Measurements from ENCODE around the gene BAG2. TPM values are rescaled to one million over a fixed set of nuclear protein-coding genes. Genes with fewer than 3 reads are reported as not detected.

The BAG2 gene
- total and polyA plus RNA-seq, 5 donors = 10.1 to 17.8 (median 15.3) TPM

DNA sequence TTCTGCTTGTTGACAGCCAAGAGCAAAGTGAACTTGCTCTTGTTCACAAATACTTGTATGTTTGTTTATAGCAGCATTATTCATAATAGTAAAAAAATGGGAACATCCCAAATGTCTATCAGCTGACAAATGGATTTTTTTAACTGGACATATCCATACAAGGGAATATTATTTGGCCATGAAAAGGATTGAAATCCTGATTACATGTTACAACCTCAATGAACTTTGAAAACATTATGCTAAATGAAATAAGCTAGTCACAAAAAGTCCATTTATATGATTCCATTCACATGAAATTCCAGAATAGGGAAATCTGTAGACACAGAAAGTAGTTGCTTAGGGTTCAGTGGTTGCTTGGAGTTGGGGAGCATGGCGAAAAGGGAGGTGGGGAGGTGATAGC is 28.4 kb upstream of the BAG2 start:
- WGBS = 97% methylated on average over 1 of the region's 1 CpG
- DNase-seq (no peak), ATAC-seq (no peak)
- Histone ChIP-seq H3K27me3 (ENCODE audit: control insufficient read depth, insufficient read depth) (no peaks in the 10 kb centered on the region), H3K4me3 (ENCODE audit: low read length) (no peak overlapping the region), H3K4me1 (ENCODE audit: control insufficient read depth, insufficient read depth, low read length) (no peaks in the 10 kb centered on the region), H3K9me3 (ENCODE audit: control insufficient read depth, low read length) (no peaks in the 10 kb centered on the region), H3K27ac (ENCODE audit: low read length) (no peak overlapping the region)
- intact Hi-C loops (cut with DNase I) = no loop called here

DNA sequence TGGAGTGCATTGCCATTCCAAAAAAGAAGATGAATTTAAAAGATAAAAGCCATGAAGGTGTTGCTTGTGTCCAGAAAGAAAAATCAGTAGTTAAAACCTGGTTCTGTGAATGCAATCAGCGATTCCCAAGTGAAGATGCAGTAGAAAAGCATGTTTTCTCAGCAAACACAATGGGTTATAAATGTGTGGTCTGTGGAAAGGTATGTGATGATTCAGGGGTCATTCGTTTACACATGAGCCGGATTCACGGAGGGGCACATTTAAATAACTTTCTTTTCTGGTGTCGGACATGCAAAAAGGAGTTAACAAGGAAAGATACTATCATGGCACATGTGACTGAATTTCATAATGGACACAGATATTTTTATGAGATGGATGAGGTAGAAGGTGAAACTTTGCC is 24.7 kb upstream of the BAG2 start:
- no peaks in the 10 kb centered on the region for H3K4me1 ChIP-seq (ENCODE audit: control insufficient read depth, insufficient read depth, low read length)
- intact Hi-C loops (cut with DNase I) = no loop called here
- H3K27me3 ChIP-seq (ENCODE audit: control insufficient read depth, insufficient read depth) = no peaks in the 10 kb centered on the region
- no peaks in the 10 kb centered on the region for H3K9me3 ChIP-seq (ENCODE audit: control insufficient read depth, low read length)
- 95% methylated on average over 5 of the region's 5 CpGs for WGBS
- DNase-seq (no peak), ATAC-seq (no peak)
- H3K4me3 ChIP-seq (ENCODE audit: low read length) = no peak overlapping the region
- H3K27ac ChIP-seq (ENCODE audit: low read length) = no peak overlapping the region

DNA sequence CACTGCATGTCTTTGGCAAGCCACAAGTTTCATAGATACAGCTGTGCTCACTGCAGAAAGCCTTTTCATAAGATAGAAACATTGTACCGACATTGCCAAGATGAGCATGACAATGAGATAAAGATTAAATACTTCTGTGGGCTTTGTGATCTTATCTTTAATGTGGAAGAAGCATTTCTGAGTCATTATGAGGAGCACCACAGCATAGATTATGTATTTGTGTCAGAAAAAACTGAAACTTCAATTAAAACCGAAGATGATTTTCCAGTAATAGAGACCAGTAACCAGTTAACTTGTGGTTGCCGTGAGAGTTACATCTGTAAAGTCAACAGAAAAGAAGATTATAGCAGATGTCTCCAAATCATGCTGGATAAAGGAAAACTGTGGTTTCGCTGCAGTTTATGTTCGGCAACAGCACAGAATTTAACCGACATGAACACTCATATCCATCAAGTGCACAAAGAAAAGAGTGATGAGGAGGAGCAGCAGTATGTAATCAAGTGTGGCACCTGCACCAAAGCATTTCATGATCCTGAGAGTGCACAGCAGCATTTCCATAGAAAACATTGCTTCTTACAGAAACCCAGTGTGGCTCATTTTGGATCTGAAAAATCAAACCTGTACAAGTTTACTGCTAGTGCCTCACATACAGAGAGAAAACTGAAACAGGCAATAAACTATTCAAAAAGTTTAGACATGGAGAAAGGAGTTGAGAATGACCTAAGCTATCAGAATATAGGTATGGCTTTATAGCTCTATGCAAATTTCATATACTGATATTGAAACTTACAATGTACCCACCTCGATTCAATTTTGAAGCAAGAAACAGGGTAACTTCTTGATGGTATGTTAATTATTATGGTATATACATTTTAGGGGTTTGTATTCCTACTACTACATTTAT is 23.9 kb upstream of the BAG2 start:
- ATAC-seq = no peak
- Histone ChIP-seq H3K4me3 (ENCODE audit: low read length) (no peak overlapping the region), H3K4me1 (ENCODE audit: control insufficient read depth, insufficient read depth, low read length) (no peaks in the 10 kb centered on the region), H3K27ac (ENCODE audit: low read length) (no peak overlapping the region), H3K9me3 (ENCODE audit: control insufficient read depth, low read length) (no peaks in the 10 kb centered on the region), H3K27me3 (ENCODE audit: control insufficient read depth, insufficient read depth) (no peaks in the 10 kb centered on the region)
- WGBS = 87% methylated on average over 7 of the region's 7 CpGs
- DNase-seq = no peak
- intact Hi-C loops (cut with DNase I) = no loop called here

DNA sequence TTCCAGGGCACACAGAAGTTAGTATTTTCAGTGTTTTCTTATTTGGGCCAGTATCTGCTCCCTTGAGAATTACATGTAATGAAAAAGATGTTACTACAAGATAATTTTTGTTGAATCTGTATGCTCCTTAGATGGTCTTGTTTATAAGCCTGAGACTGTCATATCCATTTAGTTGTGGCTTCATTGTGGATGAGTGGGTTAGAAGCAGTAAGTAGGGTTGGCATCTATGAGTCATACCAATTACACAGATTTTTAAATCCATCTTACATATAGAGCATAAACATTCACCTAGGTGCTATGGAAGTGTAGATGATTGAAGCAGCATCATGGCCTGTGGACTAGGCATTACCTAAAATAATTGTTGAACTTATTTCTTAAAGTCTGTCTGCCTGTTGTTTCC is 13.5 kb upstream of the BAG2 start:
- Histone ChIP-seq H3K4me1 (ENCODE audit: control insufficient read depth, insufficient read depth, low read length) (no peaks in the 10 kb centered on the region), H3K9me3 (ENCODE audit: control insufficient read depth, low read length) (no peaks in the 10 kb centered on the region), H3K27ac (ENCODE audit: low read length) (no peak overlapping the region), H3K27me3 (ENCODE audit: control insufficient read depth, insufficient read depth) (no peaks in the 10 kb centered on the region), H3K4me3 (ENCODE audit: low read length) (no peak overlapping the region)
- ATAC-seq = no peak
- no peak for DNase-seq
- intact Hi-C loops (cut with DNase I) = no loop called here

DNA sequence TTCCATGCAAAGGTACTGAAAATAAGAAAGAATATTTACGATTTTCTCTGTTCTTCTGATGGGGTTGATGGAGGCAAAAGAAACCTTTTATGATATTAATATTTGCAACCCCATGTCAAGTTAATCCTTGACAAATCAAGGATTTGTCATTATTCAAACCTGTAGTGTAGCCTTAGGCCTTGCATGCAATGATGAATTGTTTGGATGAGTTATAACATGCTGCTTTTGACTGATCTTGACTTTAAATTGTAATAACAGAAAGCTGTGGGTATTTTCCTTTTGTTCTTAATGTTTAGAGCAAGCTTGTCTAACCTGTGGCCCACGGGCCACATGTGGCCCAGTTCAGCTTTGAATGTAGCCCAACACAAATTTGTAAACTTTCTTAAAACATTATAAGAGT is 13.0 kb upstream of the BAG2 start:
- no peak for DNase-seq
- Histone ChIP-seq H3K27ac (ENCODE audit: low read length) (no peak overlapping the region), H3K27me3 (ENCODE audit: control insufficient read depth, insufficient read depth) (no peaks in the 10 kb centered on the region), H3K4me1 (ENCODE audit: control insufficient read depth, insufficient read depth, low read length) (no peaks in the 10 kb centered on the region), H3K4me3 (ENCODE audit: low read length) (no peak overlapping the region), H3K9me3 (ENCODE audit: control insufficient read depth, low read length) (no peaks in the 10 kb centered on the region)
- intact Hi-C loops (cut with DNase I) = no loop called here
- no peak for ATAC-seq
- 97% methylated on average over 2 of the region's 2 CpGs for WGBS

DNA sequence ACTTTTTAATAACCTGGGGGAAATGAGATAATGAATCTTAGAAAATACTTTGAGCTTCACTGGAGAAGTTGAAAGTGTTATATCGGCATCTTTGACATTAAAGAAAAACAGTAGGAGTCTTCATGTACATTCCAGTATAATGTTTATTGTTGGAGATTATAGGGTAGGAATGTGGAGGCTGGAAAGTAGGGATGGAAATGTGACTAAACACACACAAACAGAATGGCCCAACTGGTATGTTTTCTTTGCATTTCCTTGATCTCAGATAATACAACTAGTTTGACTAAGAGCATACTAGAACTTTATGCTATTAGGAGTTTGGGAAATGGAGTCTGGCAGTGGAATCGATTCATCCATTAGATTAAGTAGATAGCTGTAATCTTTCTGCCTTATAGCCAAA is 10.1 kb upstream of the BAG2 start:
- DNase-seq (no peak), ATAC-seq (no peak)
- no peaks in the 10 kb centered on the region for H3K9me3 ChIP-seq (ENCODE audit: control insufficient read depth, low read length)
- no peaks in the 10 kb centered on the region for H3K27me3 ChIP-seq (ENCODE audit: control insufficient read depth, insufficient read depth)
- WGBS = 96% methylated on average over 2 of the region's 2 CpGs
- intact Hi-C loops (cut with DNase I) = no loop called here
- H3K27ac ChIP-seq (ENCODE audit: low read length) = no peak overlapping the region
- no peak overlapping the region for H3K4me3 ChIP-seq (ENCODE audit: low read length)
- H3K4me1 ChIP-seq (ENCODE audit: control insufficient read depth, insufficient read depth, low read length) = no peaks in the 10 kb centered on the region

DNA sequence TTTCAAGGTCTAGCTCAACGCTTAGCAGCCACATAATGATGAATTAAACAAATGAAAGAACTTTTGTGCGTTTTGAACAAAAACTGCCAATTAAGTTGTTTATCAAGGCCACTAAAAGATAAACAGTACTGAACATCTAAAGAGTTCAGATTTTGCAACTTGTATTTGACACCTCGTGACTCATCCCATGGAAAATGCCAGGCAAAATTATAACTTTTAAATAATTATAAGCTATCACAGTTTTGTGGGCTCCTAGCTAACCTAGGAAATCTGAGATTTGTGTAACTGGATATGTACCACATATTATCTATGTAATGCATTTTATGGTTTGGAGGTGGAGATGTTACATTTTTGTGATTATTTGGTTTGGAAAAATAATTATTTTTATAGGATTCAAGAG is 9.6 kb upstream of the BAG2 start:
- ATAC-seq = no peak
- 89% methylated on average over 3 of the region's 3 CpGs for WGBS

DNA sequence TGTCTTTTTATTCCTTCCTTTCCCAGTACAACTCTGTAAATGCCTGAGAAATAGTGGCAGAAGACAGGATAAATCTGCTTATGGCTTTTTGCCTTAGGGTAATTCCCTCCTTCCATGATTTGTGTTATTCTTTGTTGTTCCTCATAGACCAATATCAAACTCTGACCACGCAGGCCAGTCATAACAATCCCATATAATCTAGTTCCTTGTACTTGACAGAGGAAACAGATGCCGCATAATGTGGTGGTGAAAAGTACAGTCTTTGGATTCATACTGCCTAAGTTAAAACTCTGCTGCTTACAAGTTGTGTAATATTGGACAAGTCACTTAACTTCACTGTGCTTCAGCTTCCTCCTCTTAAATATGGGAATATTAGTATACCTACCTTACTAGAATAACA is 8.2 kb upstream of the BAG2 start:
- H3K27ac ChIP-seq (ENCODE audit: low read length) = no peak overlapping the region
- intact Hi-C loops (cut with DNase I) = no loop called here
- DNase-seq = no peak
- H3K27me3 ChIP-seq (ENCODE audit: control insufficient read depth, insufficient read depth) = no peaks in the 10 kb centered on the region
- H3K4me1 ChIP-seq (ENCODE audit: control insufficient read depth, insufficient read depth, low read length) = no peaks in the 10 kb centered on the region
- H3K9me3 ChIP-seq (ENCODE audit: control insufficient read depth, low read length) = no peaks in the 10 kb centered on the region
- no peak for ATAC-seq
- 95% methylated on average over 2 of the region's 2 CpGs for WGBS
- H3K4me3 ChIP-seq (ENCODE audit: low read length) = no peak overlapping the region

More for the DNA sequence above, 9.6 kb upstream of the BAG2 start:
- no peaks in the 10 kb centered on the region for H3K4me1 ChIP-seq (ENCODE audit: control insufficient read depth, insufficient read depth, low read length)
- no peak overlapping the region for H3K4me3 ChIP-seq (ENCODE audit: low read length)
- H3K27me3 ChIP-seq (ENCODE audit: control insufficient read depth, insufficient read depth) = no peaks in the 10 kb centered on the region
- DNase-seq = no peak
- intact Hi-C loops (cut with DNase I) = no loop called here
- no peaks in the 10 kb centered on the region for H3K9me3 ChIP-seq (ENCODE audit: control insufficient read depth, low read length)
- no peak overlapping the region for H3K27ac ChIP-seq (ENCODE audit: low read length)

DNA sequence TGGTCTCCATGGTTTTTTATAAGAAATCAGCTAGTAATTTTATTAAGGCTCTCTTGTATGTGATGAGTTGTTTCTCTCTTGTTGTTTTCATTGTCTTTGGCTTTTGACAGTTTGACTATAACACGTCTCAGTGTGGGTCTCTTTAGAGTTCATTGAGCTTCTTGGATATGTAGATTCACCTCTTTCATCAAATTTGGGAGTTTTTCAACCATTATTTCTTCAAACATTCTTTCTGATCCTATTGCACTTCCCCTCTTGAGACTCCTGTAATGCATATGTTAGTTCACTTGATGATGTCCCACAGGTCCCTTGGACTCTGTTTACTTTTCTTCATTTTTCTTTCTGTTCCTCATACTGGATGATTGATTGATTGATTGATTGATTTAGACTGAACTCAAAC is 7.0 kb upstream of the BAG2 start:
- Histone ChIP-seq H3K9me3 (ENCODE audit: control insufficient read depth, low read length) (no peaks in the 10 kb centered on the region), H3K27me3 (ENCODE audit: control insufficient read depth, insufficient read depth) (no peaks in the 10 kb centered on the region), H3K27ac (ENCODE audit: low read length) (no peak overlapping the region), H3K4me3 (ENCODE audit: low read length) (no peak overlapping the region), H3K4me1 (ENCODE audit: control insufficient read depth, insufficient read depth, low read length) (no peaks in the 10 kb centered on the region)
- 100% methylated on average over 1 of the region's 1 CpG for WGBS
- no peak for ATAC-seq
- DNase-seq = no peak
- intact Hi-C loops (cut with DNase I) = no loop called here

DNA sequence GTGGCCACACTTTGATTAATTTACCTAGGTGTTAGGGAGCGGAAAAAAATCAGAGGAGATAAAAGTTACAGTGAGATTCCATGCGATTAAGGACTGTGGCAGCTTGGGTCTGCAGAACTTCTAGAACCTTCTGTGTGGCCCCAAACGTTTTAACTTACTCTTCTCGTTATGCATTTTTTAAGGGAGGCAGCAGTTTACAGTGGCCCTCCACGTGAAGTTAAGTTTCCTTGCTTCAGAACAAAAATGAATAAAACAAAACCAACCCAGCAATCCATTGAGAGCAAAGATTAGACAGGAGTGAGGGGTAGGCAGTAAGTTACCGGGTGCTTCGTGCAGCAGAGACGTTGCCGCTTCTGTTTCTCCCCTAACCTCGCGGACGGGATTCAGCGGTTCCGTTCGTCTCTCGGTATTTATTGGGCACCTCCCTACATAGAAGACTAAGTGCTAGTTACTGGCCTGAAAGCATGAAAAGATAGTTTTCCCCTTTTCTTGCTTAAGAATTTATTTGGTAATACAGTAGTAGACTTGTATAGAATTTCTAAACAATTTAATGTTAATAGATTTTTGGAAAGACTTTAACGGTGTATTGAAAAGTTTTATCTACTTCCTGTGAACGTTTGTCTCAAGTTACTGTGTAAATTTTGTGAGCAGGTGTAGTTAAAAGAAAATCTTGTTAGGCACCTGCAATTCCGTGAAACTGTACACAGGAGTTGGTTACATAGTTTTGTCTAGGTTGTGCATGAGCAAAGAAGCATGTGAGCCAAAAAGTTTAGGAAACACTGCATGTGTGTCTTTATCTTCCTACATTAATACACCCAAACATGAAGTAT is 1.1 kb downstream of the BAG2 start:
- peak in 2 of 3 donors; percentile 28 to 65 for DNase-seq
- ATAC-seq = peak; percentile 28 to 41
- intact Hi-C loops (cut with DNase I) = loop anchor here in 2 of 4 donors (10.0 kb wide), 1 partner anchor 142 kb away; the partner anchor contains the start of gene PRIM2 (in 2 of the 2)
- Histone ChIP-seq H3K27me3 (ENCODE audit: control insufficient read depth, insufficient read depth) (no peaks in the 10 kb centered on the region), H3K9me3 (ENCODE audit: control insufficient read depth, low read length) (no peaks in the 10 kb centered on the region), H3K4me3 (ENCODE audit: low read length) (peak overlapping the region; percentile 73), H3K4me1 (ENCODE audit: control insufficient read depth, insufficient read depth, low read length) (no peaks in the 10 kb centered on the region), H3K27ac (ENCODE audit: low read length) (peak overlapping the region; percentile 67)
- 9% methylated on average over 19 of the region's 19 CpGs for WGBS

DNA sequence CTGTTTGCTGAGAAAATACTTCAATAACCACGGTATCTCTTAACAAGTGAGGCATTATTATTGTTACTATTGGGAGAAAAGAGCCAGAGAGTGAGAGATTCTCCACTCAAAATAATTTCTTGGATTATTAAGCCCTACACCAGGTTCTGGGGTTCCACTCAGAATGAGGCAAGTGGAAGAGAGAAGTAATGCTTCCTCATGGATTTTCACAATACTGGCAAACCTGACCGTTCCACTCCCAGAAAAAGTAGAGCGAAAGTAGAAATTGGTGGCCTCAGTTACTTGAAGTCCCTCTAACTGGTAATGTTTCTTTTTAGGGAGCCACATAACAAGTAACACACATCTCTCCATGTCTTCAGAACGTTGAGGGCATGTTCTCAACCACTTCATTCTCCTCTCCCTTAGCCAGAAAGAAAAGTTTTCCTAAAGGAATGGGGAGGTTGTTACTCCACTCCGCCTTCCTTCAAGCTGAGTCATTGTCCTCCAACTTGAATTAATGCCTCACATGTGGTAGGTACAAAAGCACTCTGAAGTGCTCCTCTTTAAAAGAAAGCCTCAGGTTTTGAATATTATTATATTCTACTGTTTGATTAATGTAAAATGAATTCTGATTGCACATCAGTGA is 1.9 kb downstream of the BAG2 start:
- H3K4me3 ChIP-seq (ENCODE audit: low read length) = peak overlapping the region; percentile 73
- no peaks in the 10 kb centered on the region for H3K9me3 ChIP-seq (ENCODE audit: control insufficient read depth, low read length)
- WGBS = 48% methylated on average over 5 of the region's 5 CpGs
- no peaks in the 10 kb centered on the region for H3K27me3 ChIP-seq (ENCODE audit: control insufficient read depth, insufficient read depth)
- H3K4me1 ChIP-seq (ENCODE audit: control insufficient read depth, insufficient read depth, low read length) = no peaks in the 10 kb centered on the region
- DNase-seq (no peak), ATAC-seq (no peak)
- peak overlapping the region; percentile 68 for H3K27ac ChIP-seq (ENCODE audit: low read length)
- intact Hi-C loops (cut with DNase I) = loop anchor here in 2 of 4 donors (10.0 kb wide), 1 partner anchor 141 kb away; the partner anchor contains the start of gene PRIM2 (in 2 of the 2)
